CD1c-positive myeloid dendritic cell (primary cell): ENCODE results near the gene SLC16A6.
"Not testable (repeated sequence)": the region's sequence is repeated elsewhere in the genome, so short reads cannot be mapped to it uniquely, and the experiment has no call there.

Source experiments
- DNase-seq: peaks from one replicate; pipeline ENCODE4 v3.0.0-alpha.2; 2016; ENCODE audit errors: extremely low spot score

The SLC16A6 gene

DNA sequence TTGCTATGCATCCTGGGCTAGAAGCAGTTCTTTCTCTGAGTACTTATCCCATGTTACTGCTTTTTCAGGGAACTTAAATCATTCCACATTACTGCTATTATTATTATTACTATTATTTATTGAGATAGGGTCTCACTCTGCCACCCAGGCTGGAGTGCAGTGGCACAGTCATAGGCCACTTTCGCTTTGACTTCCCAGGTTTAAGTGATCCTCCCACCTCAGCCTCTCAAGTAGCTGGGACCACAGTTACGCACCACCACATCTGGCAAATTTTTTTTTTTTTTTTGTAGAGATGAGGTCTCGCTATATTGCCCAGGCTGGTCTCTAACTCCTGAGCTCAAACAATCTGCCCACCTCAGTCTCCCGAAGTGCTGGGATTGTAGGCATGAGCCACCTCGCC, 71.5 kb downstream of the SLC16A6 start:
- DNase-seq = not testable (repeated sequence)
